WTC11 (cell line): ENCODE data around the gene AATK.

ENCODE experiments used
- CTCF ChIP-seq: fragments of 200-600 bp; IDR thresholded peaks from 2 replicates; pipeline ENCODE4 v1.8.0; 2022; ENCODE audit warnings: antibody characterized with exemption
- SMAD4 ChIP-seq: sonication (generic); formaldehyde crosslinking; IDR thresholded peaks from 2 replicates; pipeline ENCODE4 v1.8.0; 2022; ENCODE audit warnings: mild to moderate bottlenecking, missing genetic modification reagents
- STAT6 ChIP-seq: sonication (generic); formaldehyde crosslinking; conservative IDR thresholded peaks from 2 replicates; pipeline ENCODE4 v1.8.1; 2023; ENCODE audit warnings: mild to moderate bottlenecking, low read depth, missing genetic modification reagents, moderate library complexity
- TCF7 ChIP-seq: sonication (generic); formaldehyde crosslinking; IDR thresholded peaks from 2 replicates; pipeline ENCODE4 v1.8.0; 2022; ENCODE audit warnings: mild to moderate bottlenecking, low read depth, missing genetic modification reagents, moderate library complexity
- USF2 ChIP-seq: sonication (generic); formaldehyde crosslinking; IDR thresholded peaks from 2 replicates; pipeline ENCODE4 v1.8.1; 2023; ENCODE audit warnings: mild to moderate bottlenecking, missing genetic modification reagents, moderate library complexity
- ZNF121 ChIP-seq: sonication (generic); formaldehyde crosslinking; IDR thresholded peaks from 2 replicates; pipeline ENCODE4 v1.8.0; 2023; ENCODE audit warnings: missing genetic modification reagents
- ZNF232 ChIP-seq: sonication (generic); formaldehyde crosslinking; IDR thresholded peaks from 2 replicates; pipeline ENCODE4 v1.8.0; 2022; ENCODE audit warnings: mild to moderate bottlenecking, missing genetic modification reagents
- ZNF263 ChIP-seq: sonication (generic); formaldehyde crosslinking; IDR thresholded peaks from 2 replicates; pipeline ENCODE4 v1.8.1; 2022; ENCODE audit warnings: low read depth, mild to moderate bottlenecking, moderate library complexity, missing genetic modification reagents
- ZNF317 ChIP-seq: sonication (generic); formaldehyde crosslinking; IDR thresholded peaks from 2 replicates; pipeline ENCODE4 v1.8.1; 2023; ENCODE audit warnings: low read depth, mild to moderate bottlenecking, moderate library complexity, missing genetic modification reagents, borderline replicate concordance
- ZNF512 ChIP-seq: sonication (generic); formaldehyde crosslinking; IDR thresholded peaks from 2 replicates; pipeline ENCODE4 v1.8.1; 2022; ENCODE audit warnings: missing genetic modification reagents, borderline replicate concordance
- ZNF532 ChIP-seq: fragments of 250-450 bp; sonication (Bioruptor Pico); IDR thresholded peaks from 2 replicates; pipeline ENCODE4 v1.9.0; 2021; ENCODE audit warnings: mild to moderate bottlenecking, borderline replicate concordance

GRCh38 chr17:81152288-81152828 is 13.7 kb downstream of the AATK start:
- TF ChIP-seq CTCF: no peak
- TF ChIP-seq TCF7 (CRISPR knock-in tag): no peak
- TF ChIP-seq SMAD4 (CRISPR knock-in tag): no peak
- TF ChIP-seq STAT6 (CRISPR knock-in tag): no peak
- TF ChIP-seq ZNF232: no peak
- TF ChIP-seq ZNF121 (CRISPR knock-in tag): no peak
- TF ChIP-seq ZNF317 (CRISPR knock-in tag): no peak
- no peak for TF ChIP-seq USF2 (CRISPR knock-in tag)
- TF ChIP-seq ZNF263 (CRISPR knock-in tag): no peak
- no peak for TF ChIP-seq ZNF532 (CRISPR knock-in tag)
- no peak for TF ChIP-seq ZNF512 (CRISPR knock-in tag)
